HS-27A (cell line): Measurements from ENCODE around the gene GNB2.
A peak's percentile ranks its signal among the peaks of the same experiment; 100 is the strongest.
"Not testable (repeated sequence)": the region's sequence is repeated elsewhere in the genome, so short reads cannot be mapped to it uniquely, and the experiment has no call there.

Experiments used
- DNase-seq: peaks from one replicate; pipeline ENCODE4 v3.0.0-alpha.2; 2012; ENCODE audit warnings: low read depth, missing footprints

GNB2 gene

GRCh38 chr7:100696123-100696521 lies 22.6 kb downstream of the GNB2 start:
- no peak for DNase-seq

DNA sequence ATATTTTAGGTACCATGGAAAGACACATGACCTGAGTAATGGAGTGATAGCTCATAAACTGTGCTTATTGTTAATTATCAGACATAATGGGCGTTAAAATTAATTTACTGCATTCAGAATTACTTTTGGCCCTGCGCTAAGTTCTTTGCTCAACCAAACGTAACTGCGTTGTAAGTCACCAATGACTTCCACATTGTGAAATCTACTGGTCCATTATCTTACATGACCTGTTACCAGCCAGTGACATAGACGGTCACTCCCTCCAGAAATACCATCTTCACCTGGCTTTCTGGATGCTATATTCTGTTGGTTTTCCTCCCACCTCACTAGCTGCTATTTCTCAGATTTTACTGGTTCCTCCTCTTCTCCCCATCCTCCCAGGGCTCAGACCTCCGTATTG lies 25.5 kb downstream of the GNB2 start:
- DNase-seq = no peak

GRCh38 chr7:100701089-100701488 lies 27.5 kb downstream of the GNB2 start:
- not testable (repeated sequence) for DNase-seq

DNA sequence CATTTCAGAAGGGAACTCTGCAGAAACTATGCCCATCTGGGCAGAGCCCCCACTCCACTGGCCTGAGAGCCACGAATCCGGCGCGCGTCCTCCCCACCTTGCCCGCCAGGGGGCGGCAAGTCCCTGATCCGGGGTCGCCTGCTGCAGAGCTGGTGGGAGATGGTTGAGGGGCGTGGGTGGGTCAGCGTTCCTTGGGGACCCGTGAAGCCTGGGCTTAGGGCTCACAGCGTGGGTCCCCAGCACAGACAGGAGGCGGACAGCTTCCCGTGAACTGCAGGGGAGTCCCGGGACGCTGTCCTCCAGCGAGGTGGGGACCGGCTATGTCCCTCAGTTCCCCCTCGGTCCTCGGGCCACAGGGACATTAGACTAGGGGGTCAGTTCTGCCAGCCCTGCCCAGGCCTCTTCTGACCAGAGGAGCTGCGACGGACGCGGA lies 31.8 kb downstream of the GNB2 start:
- no peak for DNase-seq

DNA sequence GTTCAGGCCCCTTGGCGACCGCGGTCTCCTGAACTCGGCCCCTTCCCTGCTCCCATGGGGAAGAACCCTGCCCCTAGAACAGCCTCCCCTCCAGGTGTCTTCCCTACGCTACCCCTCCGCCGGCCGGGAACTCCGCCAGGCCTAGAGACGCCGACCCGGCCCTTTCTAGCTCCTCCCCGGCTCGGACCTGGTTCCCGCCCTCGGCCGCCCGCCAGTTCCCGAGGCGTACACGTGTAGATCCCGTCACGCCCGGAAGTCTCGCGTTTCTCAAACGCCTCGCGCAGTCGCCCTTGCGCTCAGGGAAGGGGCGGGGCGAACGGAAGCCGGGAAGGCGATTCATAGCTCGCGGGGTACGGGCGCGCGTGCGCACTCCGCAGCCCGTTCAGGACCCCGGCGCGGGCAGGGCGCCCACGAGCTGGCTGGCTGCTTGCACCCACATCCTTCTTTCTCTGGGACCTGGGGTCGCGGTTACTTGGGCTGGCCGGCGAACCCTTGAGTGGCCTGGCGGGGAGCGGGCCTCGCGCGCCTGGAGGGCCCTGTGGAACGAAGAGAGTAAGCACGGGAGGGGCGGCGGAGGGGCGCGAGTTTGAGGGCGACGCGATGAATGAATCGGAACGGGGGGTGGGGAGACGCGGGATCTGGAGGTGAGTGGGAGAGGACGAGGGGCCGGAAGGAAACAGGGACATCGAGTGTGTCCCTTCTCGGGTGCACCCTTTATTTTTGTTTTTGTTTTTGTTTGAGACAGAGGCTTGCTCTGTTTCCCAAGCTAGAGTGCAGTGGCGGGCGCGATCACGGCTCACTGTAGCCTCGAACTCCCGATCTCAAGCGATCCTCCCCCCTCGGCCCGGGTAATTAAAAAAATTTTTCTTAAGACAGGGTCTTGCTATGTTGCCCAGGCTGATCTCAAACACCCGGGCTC lies 32.5 kb downstream of the GNB2 start, which contains the start of gene POP7:
Gene POP7, plus strand, starts transcription at position 369 of the 919 bp plus-strand sequence. CDS start 710 bp downstream, outside the sequence.
- peak; percentile 85 for DNase-seq

- DNase-seq = no peak
Observed at GRCh38 chr7:100706672-100707311, 33.3 kb downstream of the GNB2 start.

GRCh38 chr7:100708395-100708794 lies 34.9 kb downstream of the GNB2 start:
- no peak for DNase-seq

GRCh38 chr7:100710452-100710851 lies 36.9 kb downstream of the GNB2 start:
- DNase-seq = no peak

GRCh38 chr7:100711369-100711768 lies 37.8 kb downstream of the GNB2 start:
- no peak for DNase-seq

DNA sequence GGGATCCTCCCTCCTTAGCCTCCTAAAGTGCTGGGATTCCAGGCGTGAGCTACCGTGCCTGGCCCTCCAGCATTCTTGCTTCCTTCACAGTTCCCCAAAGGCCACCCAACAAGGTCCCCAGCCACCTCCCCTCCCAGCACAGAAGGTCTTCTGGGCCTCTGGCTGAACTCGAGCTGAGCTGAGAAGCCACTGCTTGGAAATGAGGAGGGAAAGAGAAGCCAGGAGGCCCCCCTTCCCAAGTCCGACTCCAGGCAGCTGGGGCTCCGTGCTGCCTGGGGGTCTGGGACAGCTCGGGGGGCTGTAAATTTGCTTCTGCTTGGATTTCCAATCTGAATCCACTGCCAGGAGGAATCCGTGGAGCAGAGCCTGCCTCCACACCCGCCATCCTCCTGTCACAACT lies 41.2 kb downstream of the GNB2 start:
- no peak for DNase-seq

DNA sequence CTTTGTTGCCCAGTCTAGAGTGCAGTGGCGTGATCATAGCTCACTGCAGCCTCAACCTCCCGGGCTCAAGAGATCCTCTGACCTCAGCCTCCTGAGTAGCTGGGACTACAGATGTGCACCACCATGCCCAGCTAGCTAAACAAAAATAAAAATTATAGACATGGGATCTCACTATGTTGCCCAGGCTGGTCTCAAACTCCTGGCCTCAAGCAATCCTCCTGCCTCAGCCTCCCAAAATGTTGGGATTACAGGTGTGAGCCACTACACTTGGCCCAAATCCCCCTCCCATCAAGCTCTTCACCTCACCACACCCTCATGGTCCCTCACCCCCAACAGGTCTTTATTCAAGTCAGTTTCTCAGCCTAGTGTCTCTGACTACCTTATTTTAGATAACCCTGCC lies 43.5 kb downstream of the GNB2 start:
- DNase-seq = not testable (repeated sequence)

DNA sequence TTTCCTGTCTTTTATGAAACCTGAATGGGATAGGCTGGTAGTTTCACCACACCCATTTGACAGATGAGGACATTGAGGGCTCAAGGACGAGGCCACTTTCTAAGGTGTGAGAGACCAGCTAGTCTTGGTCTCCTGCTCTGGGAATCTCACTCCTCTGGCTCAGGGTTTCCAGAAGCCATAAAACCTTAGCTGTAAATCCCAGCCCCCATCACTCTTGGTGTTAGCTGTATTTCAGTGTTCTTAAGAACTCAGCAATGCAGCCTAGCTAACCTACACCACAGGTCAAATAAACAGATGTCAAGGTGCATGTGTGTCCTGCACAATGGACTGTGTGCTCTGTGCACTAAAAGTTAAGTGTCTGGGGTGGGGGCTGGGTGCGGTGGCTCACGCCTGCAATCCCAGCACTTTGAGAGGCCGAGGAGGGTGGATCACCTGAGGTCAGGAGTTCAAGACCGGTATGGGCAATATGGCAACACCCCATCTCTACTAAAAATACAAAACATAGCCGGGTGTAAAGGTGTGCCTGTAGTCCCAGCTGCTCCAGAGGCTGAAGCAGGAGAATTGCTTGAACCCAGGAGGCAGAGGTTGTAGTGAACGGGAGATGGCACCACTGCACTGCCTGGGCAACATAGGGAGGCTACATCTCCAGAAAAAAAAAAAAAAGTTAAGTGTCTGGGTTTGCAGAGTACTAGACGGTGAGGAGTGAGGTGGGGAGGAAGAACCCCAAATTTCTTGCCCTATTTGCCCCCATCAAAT lies 46.2 kb downstream of the GNB2 start:
- DNase-seq = no peak

GRCh38 chr7:100720279-100720670 lies 46.7 kb downstream of the GNB2 start, which contains the start of gene EPO:
Gene EPO (plus strand): TSS chr7:100720468. CDS start chr7:100720981, 513 bp downstream.
- DNase-seq = no peak

DNA sequence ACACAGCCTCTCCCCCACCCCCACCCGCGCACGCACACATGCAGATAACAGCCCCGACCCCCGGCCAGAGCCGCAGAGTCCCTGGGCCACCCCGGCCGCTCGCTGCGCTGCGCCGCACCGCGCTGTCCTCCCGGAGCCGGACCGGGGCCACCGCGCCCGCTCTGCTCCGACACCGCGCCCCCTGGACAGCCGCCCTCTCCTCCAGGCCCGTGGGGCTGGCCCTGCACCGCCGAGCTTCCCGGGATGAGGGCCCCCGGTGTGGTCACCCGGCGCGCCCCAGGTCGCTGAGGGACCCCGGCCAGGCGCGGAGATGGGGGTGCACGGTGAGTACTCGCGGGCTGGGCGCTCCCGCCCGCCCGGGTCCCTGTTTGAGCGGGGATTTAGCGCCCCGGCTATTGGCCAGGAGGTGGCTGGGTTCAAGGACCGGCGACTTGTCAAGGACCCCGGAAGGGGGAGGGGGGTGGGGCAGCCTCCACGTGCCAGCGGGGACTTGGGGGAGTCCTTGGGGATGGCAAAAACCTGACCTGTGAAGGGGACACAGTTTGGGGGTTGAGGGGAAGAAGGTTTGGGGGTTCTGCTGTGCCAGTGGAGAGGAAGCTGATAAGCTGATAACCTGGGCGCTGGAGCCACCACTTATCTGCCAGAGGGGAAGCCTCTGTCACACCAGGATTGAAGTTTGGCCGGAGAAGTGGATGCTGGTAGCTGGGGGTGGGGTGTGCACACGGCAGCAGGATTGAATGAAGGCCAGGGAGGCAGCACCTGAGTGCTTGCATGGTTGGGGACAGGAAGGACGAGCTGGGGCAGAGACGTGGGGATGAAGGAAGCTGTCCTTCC lies 47.3 kb downstream of the GNB2 start:
- DNase-seq = no peak

- DNase-seq = no peak
Observed at GRCh38 chr7:100721505-100721812, 47.9 kb downstream of the GNB2 start.

- DNase-seq = no peak
Observed at GRCh38 chr7:100722480-100723212, 49.1 kb downstream of the GNB2 start.

GRCh38 chr7:100723732-100724275 lies 50.3 kb downstream of the GNB2 start:
- no peak for DNase-seq

- not testable (repeated sequence) for DNase-seq
Observed at GRCh38 chr7:100724364-100724763, 50.8 kb downstream of the GNB2 start.

DNA sequence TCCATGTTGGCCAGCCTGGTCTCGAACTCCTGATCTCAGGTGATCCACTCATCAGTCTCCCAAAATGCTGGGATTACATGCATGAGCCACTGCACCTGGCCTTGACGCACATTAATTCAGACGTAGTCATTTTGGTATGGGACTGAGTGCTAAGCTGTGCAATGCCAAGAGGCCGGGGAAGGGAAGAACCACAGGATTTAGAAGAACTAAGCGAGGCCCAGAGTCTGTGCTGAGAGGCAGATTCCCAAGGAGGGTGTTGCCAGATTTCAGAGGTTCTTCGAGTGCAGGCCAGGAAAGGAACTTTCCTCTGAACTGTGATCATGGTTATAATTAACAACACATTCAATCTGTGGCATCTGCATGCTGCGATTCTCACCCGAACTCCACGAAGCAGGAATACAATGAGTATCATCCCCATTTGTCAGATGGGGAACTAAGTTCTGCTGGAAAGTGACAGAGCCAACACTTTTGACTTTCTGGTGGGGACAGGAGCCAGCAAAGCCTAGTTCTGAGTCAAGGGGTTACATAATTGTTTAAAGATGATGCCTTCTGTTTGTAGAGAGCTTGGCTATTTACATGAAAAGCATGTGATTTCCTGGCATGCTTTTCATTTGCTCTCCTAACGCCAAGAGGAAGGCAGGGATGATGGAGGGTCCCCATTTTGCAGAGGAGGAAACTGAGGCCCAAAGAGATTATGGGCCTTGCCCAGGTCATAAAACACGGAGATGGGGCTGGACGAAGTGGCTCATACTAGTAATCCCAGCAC lies 53.6 kb downstream of the GNB2 start:
- DNase-seq = no peak

DNA sequence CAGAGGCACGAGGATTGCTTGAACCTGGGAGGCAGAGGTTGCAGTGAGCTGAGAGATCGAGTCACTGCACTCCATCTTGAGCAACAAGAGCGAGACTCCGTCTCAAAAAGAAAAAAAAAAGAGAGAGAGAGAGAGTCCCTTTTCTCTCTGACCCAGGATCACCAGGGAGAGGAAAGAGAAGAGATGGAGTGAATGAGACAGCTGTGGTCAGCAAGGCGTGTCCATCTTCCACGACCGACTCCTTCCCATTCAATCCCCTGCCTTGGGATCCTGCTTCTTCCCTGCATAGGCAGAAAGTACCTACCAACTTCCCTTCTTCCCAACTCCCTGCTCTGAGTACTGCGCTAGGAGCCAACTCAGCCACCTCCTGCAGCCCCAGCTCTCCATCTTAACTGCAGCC lies 54.7 kb downstream of the GNB2 start:
- no peak for DNase-seq
